HS-5 (cell line): ENCODE measurements around the gene SRSF12.
"Not testable (repeated sequence)": the region's sequence is repeated elsewhere in the genome, so short reads cannot be mapped to it uniquely, and the experiment has no call there.

Experiments
- DNase-seq: peaks from one replicate; pipeline ENCODE4 v3.0.0-alpha.2; 2012; ENCODE audit warnings: low read depth

SRSF12 gene

DNA sequence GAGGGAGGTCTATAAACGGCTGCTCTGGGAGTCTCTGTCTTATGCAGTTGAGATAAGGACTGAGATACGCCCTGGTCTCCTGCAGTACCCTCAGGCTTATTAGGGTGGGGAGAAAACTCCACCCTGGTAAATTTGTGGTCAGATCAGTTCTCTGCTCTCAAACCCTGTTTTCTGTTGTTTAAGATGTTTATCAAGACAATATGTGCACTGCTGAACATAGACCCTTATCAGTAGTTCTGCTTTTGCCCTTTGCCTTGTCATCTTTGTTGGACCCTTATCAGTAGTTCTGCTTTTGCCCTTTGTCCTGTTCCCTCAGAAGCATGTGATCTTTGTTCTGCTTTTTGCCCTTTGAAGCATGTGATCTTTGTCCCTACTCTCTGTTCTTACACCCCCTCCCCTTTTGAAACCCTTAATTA is 10.4 kb upstream of the SRSF12 start:
- not testable (repeated sequence) for DNase-seq

DNA sequence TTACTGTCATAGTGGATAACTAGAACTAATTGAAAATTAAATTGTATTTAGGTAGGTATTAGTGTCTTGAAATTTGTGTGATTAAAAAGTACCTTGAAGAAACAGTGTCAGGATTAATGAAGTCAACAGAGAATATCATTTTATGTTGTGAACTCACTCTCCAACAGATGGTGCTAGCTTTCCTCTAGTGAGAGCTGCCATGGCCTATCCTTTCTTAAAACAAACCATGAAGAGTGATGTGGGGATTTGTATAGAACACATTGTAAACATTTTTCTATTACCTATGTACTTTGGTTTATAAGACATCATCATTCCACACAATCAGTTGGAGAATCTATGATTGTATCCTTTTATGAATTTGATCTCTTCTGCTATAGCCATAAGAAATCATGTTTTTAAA is 4.8 kb upstream of the SRSF12 start:
- no peak for DNase-seq

DNA sequence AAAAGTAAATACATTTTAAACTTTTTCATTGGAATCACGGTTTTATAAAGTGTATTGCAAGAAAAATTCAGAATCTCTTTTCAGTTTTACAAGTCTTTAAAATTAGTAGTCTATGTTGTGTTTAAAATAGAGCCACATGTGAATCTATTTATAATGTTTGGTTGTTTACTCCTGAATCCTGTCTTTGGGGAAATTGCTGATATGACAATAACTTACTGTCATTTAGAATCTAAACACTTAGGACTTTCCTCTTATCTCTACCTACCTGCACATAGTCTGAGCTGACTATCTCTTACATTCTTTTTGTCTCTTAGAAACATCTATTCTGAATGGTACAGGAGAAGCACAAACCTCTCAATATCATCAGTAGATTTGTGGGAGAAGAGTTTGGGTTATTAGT is 4.1 kb upstream of the SRSF12 start:
- no peak for DNase-seq

DNA sequence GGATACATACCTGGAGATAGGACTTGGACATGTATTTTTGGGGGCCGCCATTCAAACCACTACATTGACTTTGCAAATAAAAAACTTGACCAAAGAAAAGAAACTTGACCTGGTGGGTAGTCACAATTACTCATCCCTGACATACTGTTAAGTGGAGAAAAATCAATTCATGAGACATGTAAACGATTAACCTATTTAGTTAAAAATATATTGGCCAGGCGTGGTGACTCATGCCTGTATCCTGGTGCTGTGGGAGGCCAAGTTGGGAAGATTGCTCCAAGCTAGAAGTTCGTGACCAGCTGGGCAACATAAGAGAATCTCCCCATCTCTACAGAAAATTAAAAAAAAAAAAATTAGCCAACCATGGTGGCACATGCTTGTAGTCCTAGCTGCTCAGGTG is 2.5 kb upstream of the SRSF12 start:
- peak; percentile 42 for DNase-seq

GRCh38 chr6:89118931-89119330 is 1.1 kb upstream of the SRSF12 start:
- DNase-seq = no peak

GRCh38 chr6:89116702-89117101 is 1.2 kb downstream of the SRSF12 start:
- no peak for DNase-seq

DNA sequence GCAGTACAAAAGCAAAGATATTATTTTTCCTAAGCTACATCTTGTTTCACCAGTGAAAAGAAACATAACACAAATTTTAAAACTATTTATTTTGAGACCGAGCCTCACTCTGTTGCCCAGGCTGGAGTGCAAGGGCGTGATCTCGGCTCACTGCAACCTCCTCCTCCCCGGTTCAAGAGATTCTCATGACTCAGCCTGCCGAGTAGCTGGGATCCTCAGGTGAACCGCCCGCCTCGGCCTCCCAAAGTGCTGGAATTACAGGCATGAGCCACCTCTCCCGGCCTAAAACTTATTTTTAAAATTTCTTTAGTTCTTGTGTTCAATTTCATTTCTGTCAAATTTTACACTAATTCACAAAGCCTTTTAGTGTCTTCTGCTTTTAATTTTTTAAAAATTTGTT is 5.9 kb downstream of the SRSF12 start:
- DNase-seq = no peak

- no peak for DNase-seq
Measured at GRCh38 chr6:89110284-89110683, 7.6 kb downstream of the SRSF12 start.

DNA sequence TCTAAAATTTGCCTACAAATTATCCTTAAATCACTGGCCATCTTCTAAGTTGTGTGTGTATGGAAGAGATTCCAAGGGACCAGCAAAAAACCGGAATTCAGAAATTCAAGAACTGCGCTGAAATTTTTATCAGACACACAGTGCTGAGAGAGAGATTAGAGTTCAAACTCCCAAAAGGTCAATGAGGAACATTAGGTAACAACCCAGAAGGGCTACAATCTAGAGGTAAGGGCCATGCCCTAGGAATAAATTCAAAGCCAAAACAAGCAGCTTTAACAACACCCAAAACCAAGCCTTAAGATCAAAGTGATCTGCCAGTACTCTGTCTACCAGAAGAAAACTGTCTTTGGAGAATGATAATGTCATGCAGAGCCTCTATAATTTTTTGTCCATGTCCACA is 17.8 kb downstream of the SRSF12 start:
- DNase-seq = no peak

- DNase-seq = no peak
Measured at GRCh38 chr6:89098461-89098860, 19.4 kb downstream of the SRSF12 start.

DNA sequence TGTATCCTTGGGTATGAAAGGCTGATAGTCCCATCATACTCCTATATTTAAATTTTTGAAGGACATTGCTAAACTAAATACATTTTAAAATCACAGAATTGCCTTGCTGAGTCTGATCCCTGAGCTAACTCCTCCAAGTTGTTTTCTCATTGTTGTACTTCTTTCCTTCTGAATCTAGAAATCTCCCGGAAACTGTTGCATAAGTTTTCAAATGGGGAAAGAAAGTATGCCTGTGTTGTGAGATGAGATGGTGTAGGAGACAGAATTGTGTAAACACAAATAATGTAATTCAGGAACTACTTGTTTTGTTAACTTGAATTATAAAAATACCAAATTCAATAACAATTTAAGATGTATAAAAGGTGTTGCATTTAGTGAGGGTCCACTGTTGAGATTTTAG is 30.0 kb downstream of the SRSF12 start:
- DNase-seq = no peak

GRCh38 chr6:89085409-89086205 is 32.3 kb downstream of the SRSF12 start:
- DNase-seq = no peak

DNA sequence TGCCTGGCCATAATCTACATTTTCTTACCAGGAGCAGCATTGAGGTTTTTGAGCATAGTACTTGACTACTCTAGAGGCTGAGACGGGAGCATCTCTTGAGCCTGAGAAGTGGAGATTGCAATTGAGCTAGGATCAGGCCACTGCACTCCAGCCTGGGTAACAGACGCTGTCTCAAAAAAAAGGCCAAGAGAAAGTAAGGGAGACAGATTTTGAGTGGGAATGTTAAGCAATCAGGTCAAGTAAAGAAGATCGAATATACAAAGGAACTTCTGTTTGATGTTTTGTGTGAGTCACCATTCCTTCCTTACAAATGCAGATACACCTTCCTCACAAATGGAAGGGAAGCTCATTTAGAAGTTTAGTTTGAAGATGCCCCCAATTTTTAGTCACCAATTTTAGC is 32.9 kb downstream of the SRSF12 start:
- no peak for DNase-seq

- no peak for DNase-seq
Measured at GRCh38 chr6:89084542-89084941, 33.3 kb downstream of the SRSF12 start.

GRCh38 chr6:89082486-89082891 is 35.4 kb downstream of the SRSF12 start:
- no peak for DNase-seq

DNA sequence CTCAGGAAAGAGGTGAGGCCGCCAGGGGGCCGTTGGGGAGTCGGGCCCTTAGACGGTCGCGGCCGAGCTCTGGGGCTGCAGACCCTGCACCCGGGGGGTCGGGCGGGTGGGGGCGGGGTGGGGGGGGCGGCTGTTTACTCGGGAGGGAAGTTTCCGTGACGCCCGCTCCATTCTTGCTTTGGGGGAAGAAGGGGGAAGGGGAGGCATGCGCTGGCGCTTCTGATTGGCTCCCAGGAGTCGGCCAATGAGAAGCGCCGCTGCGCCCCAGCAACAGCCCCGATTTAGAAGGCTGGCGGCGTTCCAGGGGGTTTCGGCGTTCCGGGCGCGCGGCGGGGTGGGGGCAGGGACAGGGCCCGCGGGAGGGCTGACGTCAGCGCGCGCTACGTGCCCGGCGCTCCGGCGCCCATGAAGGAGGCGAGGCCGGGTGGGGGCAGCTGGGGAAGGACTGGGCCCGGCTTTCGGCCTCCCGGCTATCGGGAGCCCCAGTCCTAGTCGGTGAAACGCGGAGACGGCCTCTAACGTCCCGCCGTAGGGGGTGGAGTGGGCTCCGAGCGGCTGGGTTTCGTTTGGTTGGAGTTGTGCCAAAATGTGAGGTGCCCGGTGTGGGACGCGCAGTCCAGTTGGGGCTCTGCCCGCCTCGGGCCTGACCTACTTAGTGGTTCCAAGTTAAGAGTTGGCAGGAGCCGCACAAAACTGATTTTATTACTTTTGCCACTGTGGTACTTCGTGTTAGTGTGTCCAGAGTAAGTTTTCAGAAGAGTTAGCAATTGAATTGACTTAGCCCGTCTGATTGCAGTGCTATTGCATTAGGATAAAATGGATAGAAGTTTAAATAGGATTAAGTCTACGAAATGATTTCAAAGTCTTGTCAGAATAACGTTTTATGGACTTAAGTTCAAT is 36.2 kb downstream of the SRSF12 start:
- DNase-seq = peak; percentile 80

GRCh38 chr6:89081129-89081422 is 36.8 kb downstream of the SRSF12 start:
- no peak for DNase-seq

DNA sequence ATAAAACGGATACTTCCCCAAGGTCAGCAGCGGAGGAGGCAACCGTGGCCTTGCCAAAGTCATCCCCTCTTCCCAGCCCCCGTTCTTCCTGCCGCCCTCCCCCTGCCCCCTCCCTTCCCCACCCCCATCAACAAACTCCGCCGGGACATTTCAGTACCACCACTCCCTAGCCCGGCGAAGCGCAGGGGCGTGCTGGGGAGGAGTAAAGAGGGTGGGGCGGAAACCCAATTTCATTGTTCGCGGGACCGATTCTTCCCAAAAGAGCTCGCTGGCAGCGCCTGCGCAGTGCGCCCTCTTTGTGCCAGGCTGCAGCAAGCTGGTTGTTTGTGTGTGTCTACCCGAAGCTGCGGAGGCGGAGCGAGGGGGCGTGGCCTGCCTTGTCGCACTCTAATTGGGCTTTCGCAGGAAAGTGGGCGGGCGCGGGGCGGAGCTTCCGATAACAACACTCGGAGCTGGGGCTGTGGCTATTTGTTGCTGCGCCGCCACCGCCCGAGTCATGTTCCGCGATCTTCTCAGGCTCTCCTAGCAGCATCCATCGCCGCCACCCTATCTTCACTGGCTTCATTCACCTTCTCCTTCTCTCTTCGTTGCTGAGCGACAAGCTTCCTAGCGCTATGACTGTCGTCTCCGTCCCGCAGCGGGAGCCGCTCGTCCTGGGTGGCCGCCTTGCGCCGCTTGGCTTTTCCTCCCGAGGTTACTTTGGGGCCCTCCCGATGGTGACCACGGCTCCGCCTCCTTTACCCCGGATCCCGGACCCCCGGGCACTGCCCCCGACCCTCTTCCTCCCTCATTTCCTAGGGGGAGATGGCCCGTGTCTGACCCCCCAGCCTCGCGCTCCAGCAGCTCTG is 37.4 kb downstream of the SRSF12 start, which contains the start of gene PNRC1:
Gene PNRC1 (plus strand): TSS at position 471 of the 848 bp plus-strand sequence. CDS start 144 bp downstream, at position 615.
- peak; percentile 90 for DNase-seq

DNA sequence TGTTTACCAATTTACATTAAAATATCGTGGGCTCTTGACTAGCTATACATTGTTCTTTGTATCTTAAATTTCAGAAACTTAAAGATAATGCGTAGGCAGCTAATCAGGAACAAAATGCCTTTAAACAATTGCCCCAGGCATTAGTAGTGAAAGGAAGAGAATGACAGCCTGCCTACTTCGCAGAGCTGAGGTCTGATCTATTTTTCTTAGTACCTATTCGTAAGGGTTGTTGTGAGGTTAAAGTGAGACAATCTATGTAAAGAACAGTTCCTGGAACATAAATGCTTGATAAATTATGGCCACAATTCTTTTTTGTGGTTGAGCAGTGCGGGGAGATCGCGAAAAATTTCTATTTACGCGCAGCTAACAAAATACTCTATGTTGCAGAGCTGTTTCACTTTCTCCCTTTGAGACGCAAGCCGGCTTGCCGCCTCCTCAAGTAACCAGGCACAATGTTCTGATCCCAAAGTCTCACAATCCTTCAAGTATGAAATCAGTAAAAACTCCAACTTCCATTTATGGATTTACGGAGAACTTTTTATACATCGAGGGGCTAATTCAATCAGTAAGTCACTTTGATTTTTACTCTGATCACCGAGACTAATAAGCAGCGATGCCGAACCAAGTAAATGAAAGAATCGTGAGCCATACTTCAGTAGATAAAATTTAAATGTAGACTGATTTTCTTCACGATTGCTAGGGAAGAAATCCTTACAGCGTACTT is 38.2 kb downstream of the SRSF12 start:
- no peak for DNase-seq

GRCh38 chr6:89073840-89074239 is 44.0 kb downstream of the SRSF12 start:
- DNase-seq = no peak

GRCh38 chr6:89073014-89073620 is 44.8 kb downstream of the SRSF12 start:
- no peak for DNase-seq
